Kidney (tissue), 14 donors: Measurements from ENCODE around the gene GLIS1. TPM values are rescaled to one million over a fixed set of nuclear protein-coding genes. Genes with fewer than 3 reads are reported as not detected.

Experiments used
- DNase-seq, 5 donors: peaks; one replicate each; pipeline ENCODE4 v3.0.0-alpha.2; 2013 to 2020
- FAIRE-seq: peaks from 2 replicates; lab custom pipeline; 2012; peaks lifted over from hg19 to GRCh38; lab: Jason Lieb, UNC
- H3K27ac ChIP-seq, 2 donors: one replicate each; pipeline ENCODE4 v1.7.0; 2013; ENCODE audit warnings: low read depth in 2 of 2, low read length in 2 of 2, inconsistent platforms in 1 of 2
- H3K27me3 ChIP-seq: one replicate; pipeline ENCODE4 v1.7.1; 2013; ENCODE audit warnings: low read length, inconsistent platforms; ENCODE audit not compliant: control insufficient read depth, insufficient read depth
- H3K36me3 ChIP-seq, 3 donors: one replicate each; pipeline versions ENCODE4 v1.7.0 to v1.7.1; 2013; ENCODE audit warnings: low read length in 3 of 3, control low read depth in 1 of 3, inconsistent platforms in 1 of 3; ENCODE audit not compliant: insufficient read depth in 3 of 3, control insufficient read depth in 2 of 3
- H3K4me1 ChIP-seq, 3 donors: one replicate each; pipeline versions ENCODE4 v1.7.0 to v1.7.1; 2013; ENCODE audit warnings: low read length in 3 of 3, inconsistent platforms in 1 of 3, low read depth in 1 of 3; ENCODE audit not compliant: control insufficient read depth in 2 of 3, insufficient read depth in 2 of 3
- H3K4me3 ChIP-seq, 3 donors: one replicate each; pipeline versions ENCODE4 v1.7.0 to v1.8.1; 2013; ENCODE audit warnings: low read length in 3 of 3, control low read depth in 1 of 3, inconsistent platforms in 1 of 3
- H3K9ac ChIP-seq, 3 donors: one replicate each; pipeline versions ENCODE4 v1.7.0 to v1.7.1; 2013; ENCODE audit warnings: low read length in 3 of 3, control low read depth in 1 of 3, inconsistent platforms in 1 of 3
- H3K9me3 ChIP-seq, 3 donors: one replicate each; pipeline versions ENCODE4 v1.7.0 to v1.7.1; 2013; ENCODE audit warnings: low read length in 3 of 3, control low read depth in 1 of 3, inconsistent platforms in 1 of 3; ENCODE audit not compliant: control insufficient read depth in 2 of 3, insufficient read depth in 1 of 3
- intact Hi-C: fragments of 100-400 bp; cut with DNase I; formaldehyde crosslinking; loops from one replicate; pipeline ENCODE4 v1.11.1; 2022
- polyA plus RNA-seq: library from polyadenylated mRNA; stranded (reverse); fragments of 350-450 nt; fragmentation: Illumina TruSeq; extraction: RNeasy Lipid Tissue Mini Kit (QIAGEN cat#74804); gene quantifications from one replicate; pipeline ENCODE4 v1.2.3, GENCODE V29; 2014; ENCODE audit warnings: low read depth, low replicate concordance; ENCODE audit not compliant: insufficient read depth
- total RNA-seq: library from RNA; stranded (reverse); fragmentation: NEBNext Ultra II Directional; extraction: Animal tissue kit (Norgen Biotek cat#: 25700); gene quantifications from one replicate; pipeline ENCODE4 v1.2.1, GENCODE V29; 2021
- TF ChIP-seq, protein P1 (sequence below): IDR thresholded peaks from 3 replicates; pipeline ENCODE4 v1.5.1; 2012; ENCODE audit warnings: mild to moderate bottlenecking, moderate library complexity, borderline replicate concordance; ENCODE audit not compliant: insufficient read depth; ENCODE audit errors: extremely low read depth
- donor health status: control.
- donor health status: control.
- donor health status: control.
- donor health status: control.
- donor health status: control.
- donor health status: DM: yes; HTN: yes; CAD: no.
- donor health status: Normal renal cell carcinoma (clear cell type).

Gene GLIS1
- total and polyA plus RNA-seq, 2 donors from 2014 or later = 3.3 to 3.7 TPM

DNA sequence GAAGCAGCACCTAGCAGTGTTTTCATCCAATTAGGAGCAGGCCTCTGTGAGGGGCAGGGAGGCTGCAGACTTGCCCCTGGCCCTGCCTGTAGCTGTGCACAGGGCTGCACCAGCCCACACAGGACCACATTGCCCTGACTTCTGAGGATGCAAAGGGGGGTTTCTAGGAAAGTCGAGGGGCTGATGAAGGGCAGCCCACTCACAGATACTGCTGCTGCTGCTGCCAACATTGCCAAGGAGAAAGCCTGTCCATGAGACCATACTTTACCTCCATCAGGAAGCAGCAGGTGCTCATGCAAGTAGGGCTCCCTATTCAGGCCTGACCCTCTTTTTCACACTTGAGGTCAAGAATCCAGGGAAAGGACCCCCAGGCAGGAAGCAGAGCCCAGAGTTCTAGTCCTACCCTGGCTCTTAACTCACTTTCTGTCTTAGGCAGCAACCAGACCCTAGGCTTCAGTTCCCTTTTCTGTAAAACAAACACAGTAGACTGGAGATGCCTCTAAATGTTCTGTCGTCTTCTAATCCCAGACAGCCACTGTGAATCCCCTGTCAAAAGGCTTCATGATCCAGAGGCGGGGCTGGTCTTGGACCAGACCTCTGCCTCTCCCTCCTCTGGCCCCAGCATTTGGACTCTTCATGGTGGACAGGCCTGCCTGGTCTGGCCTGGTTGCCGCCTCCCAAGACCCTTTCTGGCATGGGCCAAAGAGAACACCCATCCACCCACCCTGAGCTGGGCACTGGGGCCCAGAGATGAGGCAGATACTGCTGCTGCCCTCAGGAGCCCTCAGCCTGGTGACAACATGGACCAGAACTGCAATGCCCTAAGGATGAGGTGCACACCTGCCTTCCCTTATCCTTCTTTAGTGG is 120.2 kb downstream of the GLIS1 start:
- TF ChIP-seq, protein P1, sequence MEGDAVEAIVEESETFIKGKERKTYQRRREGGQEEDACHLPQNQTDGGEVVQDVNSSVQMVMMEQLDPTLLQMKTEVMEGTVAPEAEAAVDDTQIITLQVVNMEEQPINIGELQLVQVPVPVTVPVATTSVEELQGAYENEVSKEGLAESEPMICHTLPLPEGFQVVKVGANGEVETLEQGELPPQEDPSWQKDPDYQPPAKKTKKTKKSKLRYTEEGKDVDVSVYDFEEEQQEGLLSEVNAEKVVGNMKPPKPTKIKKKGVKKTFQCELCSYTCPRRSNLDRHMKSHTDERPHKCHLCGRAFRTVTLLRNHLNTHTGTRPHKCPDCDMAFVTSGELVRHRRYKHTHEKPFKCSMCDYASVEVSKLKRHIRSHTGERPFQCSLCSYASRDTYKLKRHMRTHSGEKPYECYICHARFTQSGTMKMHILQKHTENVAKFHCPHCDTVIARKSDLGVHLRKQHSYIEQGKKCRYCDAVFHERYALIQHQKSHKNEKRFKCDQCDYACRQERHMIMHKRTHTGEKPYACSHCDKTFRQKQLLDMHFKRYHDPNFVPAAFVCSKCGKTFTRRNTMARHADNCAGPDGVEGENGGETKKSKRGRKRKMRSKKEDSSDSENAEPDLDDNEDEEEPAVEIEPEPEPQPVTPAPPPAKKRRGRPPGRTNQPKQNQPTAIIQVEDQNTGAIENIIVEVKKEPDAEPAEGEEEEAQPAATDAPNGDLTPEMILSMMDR = no peak
- no peak overlapping the region for H3K27ac ChIP-seq
- no peaks in the 10 kb centered on the region for H3K36me3 ChIP-seq
- no peak overlapping the region for H3K4me3 ChIP-seq
- no peaks in the 10 kb centered on the region for H3K27me3 ChIP-seq
- H3K9me3 ChIP-seq = peaks cover 0 to under 1% (median 0%) of the 10 kb centered on the region in 3 donors
- H3K9ac ChIP-seq = no peak overlapping the region
- FAIRE-seq (no peak), DNase-seq (peak in 2 of 5 donors; percentile 18 to 21)
- intact Hi-C loops = no loop called here
- no peaks in the 10 kb centered on the region for H3K4me1 ChIP-seq

DNA sequence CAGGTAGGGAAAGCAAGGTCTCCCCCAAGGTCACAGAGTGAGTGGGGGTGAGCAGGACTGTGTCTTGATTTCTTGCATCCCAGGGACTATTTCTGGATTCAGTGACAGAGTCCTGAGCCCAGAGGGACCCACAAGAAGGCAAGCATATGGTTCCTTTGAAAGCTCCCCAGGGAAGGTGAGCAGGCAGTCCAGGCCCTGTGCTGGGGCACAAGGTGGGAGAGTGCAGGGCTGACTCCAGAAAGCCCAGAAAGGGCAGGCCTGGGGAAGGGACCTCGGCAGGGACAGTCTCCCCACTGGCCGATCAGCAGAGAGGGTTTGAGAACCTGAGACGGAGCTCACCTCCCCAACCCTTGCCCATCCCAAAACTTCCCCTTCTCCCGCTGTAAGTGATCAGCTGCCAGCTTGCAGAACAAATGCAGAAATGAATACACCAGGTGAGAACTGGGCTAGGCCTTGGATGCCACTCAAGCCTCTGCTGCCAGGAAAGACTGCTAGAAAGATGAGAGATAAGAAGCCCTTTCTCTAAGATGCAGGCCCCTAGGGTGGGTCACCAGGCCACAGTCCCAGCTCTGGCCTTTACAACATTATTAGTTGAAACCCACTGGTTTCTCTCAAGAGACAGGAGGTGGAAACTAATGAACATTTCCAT is 121.0 kb downstream of the GLIS1 start:
- H3K36me3 ChIP-seq = no peaks in the 10 kb centered on the region
- TF ChIP-seq, protein P1 = no peak
- H3K9ac ChIP-seq = no peak overlapping the region
- DNase-seq (peak in 2 of 5 donors; percentile 16 to 36), FAIRE-seq (no peak)
- H3K27ac ChIP-seq = no peak overlapping the region
- H3K27me3 ChIP-seq = no peaks in the 10 kb centered on the region
- H3K4me1 ChIP-seq = no peaks in the 10 kb centered on the region
- no peaks in the 10 kb centered on the region for H3K9me3 ChIP-seq
- no peak overlapping the region for H3K4me3 ChIP-seq
- intact Hi-C loops = no loop called here

DNA sequence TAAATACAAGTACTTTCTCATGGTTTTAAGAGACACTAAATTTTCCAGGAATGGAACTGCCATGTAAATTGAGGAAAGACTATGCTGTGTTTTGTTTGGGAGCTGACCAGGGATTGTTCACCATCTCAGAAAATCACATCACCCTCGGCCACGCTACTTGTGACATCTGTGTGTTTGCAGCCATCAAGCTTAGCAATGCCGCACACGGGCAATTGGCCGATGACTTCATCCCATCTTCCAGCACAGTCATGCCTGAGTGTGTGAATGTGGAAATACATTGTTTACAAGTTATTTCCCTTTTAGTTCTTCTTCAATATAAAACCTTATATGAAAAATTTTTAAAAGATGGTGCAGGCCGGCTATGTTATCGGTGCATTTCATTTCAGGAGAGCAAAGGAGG is 121.6 kb downstream of the GLIS1 start:
- no peak for FAIRE-seq
- Histone ChIP-seq H3K27me3 (no peaks in the 10 kb centered on the region), H3K4me3 (no peak overlapping the region), H3K27ac (no peak overlapping the region), H3K4me1 (no peaks in the 10 kb centered on the region), H3K9me3 (no peaks in the 10 kb centered on the region), H3K9ac (no peak overlapping the region), H3K36me3 (no peaks in the 10 kb centered on the region)
- no peak for DNase-seq
- TF ChIP-seq, protein P1 = no peak
- intact Hi-C loops = no loop called here
